Esophagus squamous epithelium (tissue), 4 donors: ENCODE data around the gene HIRA.

Experiments used
- CTCF ChIP-seq, 6 experiments: fragments of 450-650 bp in 4 of 6; fragments of 200-600 bp in 2 of 6; sonication (generic) in 2 of 6; IDR thresholded peaks; one replicate each; pipeline ENCODE4 v1.5.1; 2016 to 2019; ENCODE audit warnings: antibody characterized with exemption in 6 of 6, mild to moderate bottlenecking in 4 of 6, moderate library complexity in 4 of 6
- POLR2A ChIP-seq, 4 donors: fragments of 450-650 bp; IDR thresholded peaks; one replicate each; pipeline ENCODE4 v1.6.1; 2017; ENCODE audit warnings: antibody characterized with exemption in 4 of 4, mild to moderate bottlenecking in 4 of 4, moderate library complexity in 3 of 4

- TF ChIP-seq POLR2A (IDR thresholded peaks at IDR 0.05) = no peak
- TF ChIP-seq CTCF (IDR thresholded peaks at IDR 0.05) = no peak
Measured at GRCh38 chr22:19463491-19464469, 32.2 kb upstream of the HIRA start.
